Activated naive CD4-positive, alpha-beta T cell (primary cell): ENCODE results near the gene MNT.

ENCODE experiments used
- DNase-seq, 4 experiments: peaks; one replicate each; lab custom pipeline; 2025; lab: John Stamatoyannopoulos, UW

The MNT gene

GRCh38 chr17:2415081-2415480 lies 14.2 kb upstream of the MNT start:
- no peak for DNase-seq

GRCh38 chr17:2414446-2415064 lies 13.7 kb upstream of the MNT start:
- no peak for DNase-seq

DNA sequence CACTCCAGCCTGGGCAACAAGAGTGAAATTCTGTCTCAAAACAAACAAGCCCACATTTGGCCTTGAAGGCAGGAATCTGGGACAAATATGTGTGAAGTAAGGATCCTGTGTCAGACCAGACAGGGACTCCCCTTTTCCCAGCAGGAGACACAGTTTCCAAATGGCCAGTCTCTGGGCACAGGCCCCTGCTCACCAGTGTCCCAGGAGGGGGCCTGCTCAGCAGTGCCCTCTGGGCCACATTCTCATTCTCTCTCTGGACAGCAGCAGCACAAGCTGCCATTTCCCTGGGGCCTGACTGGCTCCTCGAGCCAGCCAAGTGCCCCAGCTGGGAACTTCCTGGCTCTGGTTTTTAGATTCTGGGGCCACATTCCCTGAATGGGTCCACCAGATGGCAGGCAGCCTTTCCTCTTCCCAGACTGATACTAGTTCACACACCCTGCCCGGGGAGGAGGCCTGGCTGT lies 11.7 kb upstream of the MNT start:
- DNase-seq, result no peak

DNA sequence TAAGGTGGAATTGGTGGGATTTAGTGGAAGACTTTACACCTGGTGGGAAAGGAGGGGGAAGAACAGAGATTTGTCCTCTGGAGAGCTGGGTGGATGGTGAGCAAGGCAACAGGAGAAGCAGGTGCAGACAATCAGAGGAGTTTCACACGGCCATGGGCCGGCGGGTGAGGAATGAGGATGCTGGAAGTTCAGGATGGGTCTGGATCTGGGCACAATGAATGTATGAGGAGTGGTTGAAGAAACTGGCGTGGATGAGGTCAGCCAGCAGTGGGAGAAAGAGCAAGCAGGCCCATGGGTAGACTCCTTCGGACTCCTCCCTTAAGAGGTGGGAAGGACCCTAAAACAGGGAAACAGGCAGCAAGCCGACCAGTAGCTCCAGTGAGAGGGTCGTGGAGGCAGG lies 10.1 kb upstream of the MNT start:
- no peak for DNase-seq

- no peak for DNase-seq
These were observed 6.3 kb upstream of the MNT start for GRCh38 chr17:2406903-2407790.

GRCh38 chr17:2406271-2406902 lies 5.5 kb upstream of the MNT start:
- no peak for DNase-seq

DNA sequence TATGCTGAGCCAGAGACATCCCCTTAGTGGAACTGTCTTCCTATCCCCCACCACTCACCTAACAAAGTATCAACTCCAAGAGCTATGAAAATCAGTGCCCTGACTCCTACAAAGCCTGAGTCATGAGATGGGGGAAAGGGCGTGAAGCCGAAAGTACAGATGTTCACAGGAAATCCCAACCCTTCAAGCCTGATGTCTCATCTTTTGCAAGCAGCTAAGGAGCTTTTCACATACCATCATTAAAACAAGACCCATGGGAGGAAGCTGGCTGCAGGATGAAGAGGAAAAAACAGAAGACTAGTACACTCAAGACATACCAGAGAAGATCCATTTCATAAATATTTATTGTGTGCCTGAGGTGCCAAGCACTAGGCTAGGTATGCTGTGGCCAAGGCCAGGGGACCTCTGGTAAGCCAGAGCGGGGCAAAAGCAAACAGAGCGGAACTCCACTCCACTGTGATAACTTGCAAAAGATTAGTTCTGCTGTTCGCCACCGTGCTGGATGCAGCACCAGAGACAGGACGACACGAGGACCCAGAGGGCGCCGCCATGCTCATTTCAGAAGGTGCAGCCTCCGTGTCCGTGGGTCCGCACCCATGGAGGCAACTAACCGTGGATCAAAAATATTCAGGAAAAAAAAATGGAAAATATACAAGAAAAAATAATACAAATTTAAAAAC lies 4.5 kb upstream of the MNT start:
- DNase-seq, result no peak

- no peak for DNase-seq
These were observed 2.2 kb upstream of the MNT start for GRCh38 chr17:2403044-2403443.

DNA sequence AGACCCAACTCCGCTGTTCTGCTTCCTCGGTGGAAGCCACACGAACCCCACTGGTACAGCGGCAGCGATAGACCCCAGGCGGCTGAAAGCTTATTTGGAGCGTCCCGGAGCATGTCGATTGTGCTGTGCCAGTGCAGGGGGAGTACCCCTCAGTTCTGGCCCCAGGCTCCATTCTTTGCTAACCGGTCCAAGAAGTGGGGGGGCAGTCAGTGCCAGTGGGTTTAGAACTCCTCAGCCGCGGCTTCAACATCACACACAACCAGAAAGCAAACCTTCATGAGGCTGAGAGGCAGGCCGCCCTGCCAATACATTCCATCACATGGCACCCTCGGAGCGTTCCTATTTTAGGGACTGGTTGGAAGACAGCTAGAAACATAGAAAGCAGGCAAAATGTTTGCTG lies 1.7 kb upstream of the MNT start:
- no peak for DNase-seq

DNA sequence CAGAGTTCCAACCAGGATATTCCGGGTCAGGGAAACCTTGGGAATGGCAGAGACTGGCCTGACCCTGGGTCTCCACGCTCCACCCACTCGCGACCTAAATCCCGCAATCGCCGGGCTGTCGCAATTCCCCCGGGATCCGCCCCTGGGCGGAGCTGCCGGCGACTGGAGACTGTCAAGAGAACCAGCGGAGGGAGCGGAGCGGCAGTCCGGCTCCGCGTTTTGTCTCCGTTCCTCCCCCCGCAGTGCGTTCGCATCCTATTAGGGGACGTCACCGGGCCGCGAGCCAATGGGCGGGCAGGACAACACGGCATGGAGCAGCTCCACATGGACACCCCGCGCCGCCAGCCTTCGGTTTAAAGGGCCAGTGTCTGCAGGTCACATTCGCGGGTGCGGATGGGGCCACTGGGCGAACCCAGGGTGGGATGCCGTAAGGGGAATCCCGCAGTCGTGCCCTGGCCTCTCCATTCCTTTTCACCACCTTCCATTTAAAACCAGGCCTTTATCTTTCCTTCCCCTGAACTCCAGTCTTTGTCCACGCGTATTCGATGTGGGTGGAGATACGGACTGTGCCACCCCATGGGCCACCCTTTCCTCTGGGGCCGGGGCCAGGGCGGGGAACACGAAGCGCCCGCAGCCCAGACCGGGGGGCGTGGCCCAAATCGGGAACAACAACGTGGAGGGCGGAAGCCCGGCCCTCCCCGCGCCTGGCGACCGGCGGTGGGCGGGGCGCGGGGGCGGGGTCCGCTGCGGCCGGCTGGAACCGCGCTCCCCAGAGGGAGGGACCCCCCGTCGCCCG lies 764 bp upstream of the MNT start:
- DNase-seq, result peak; percentile 95 to 99 (median 97)

DNA sequence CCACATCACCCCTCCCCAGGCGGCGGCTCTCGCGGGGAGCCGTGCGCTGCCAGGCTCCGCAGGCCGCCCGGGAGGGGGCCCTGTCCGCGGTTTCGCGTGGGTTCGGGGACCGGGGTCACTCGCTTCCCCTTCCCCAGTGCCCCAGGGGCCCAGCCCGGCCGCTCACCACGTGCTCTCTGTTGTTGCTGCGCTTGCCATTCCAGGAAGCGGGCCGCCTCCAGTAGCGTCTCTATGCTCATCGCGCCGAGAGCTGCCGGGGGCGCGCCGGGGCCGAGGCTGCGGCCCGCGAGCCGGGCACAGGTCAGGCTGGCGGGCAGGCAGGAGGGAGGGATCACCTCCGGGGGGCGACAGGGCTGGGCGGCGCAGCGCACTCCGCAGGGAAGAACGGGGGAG lies 390 bp downstream of the MNT start:
- DNase-seq, result peak; percentile 28 to 46 (median 36)

DNA sequence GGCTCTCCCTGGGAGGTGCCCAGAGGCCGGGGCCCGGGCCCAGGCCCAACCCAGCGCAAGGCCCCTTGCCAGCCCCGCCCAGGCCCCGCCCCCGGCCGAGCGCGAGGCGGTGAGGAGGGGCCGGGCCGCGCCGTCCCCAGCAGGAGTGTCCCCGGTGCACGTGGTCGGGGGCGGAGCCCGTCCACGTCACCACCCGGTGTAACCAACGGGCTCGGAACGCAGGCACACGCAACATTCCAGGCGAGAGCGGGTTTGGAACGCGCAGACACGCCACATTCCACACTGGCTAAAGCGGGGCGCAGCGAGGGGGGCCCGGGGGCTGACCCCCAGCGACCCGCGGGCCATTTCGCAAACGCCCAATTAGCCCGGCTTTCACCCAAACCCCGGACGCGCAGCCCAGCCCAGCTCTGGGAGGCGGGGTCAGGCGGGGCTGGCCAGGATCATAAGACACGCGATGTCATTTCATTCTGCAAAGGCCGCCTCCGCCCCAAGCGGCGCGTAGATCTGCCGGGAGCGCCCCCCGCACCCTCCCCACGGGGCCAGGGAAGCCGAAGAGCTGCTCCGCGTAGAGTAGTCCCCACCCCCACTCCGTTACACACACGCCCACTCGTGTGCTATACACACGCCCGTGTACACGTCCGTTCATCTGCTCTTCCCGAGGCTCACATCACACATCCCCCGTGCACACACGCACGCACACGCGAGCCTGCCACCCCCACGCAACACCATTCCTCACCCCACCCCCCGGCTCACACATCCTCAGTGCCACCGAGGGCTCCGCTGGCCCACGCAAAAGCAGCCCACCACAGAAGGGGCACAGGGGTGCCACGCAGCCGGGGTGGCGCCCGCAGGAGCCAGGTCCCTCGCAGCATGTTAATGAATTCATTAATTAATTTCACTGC lies 1.0 kb downstream of the MNT start:
- peak; percentile 76 to 89 (median 82) for DNase-seq

DNA sequence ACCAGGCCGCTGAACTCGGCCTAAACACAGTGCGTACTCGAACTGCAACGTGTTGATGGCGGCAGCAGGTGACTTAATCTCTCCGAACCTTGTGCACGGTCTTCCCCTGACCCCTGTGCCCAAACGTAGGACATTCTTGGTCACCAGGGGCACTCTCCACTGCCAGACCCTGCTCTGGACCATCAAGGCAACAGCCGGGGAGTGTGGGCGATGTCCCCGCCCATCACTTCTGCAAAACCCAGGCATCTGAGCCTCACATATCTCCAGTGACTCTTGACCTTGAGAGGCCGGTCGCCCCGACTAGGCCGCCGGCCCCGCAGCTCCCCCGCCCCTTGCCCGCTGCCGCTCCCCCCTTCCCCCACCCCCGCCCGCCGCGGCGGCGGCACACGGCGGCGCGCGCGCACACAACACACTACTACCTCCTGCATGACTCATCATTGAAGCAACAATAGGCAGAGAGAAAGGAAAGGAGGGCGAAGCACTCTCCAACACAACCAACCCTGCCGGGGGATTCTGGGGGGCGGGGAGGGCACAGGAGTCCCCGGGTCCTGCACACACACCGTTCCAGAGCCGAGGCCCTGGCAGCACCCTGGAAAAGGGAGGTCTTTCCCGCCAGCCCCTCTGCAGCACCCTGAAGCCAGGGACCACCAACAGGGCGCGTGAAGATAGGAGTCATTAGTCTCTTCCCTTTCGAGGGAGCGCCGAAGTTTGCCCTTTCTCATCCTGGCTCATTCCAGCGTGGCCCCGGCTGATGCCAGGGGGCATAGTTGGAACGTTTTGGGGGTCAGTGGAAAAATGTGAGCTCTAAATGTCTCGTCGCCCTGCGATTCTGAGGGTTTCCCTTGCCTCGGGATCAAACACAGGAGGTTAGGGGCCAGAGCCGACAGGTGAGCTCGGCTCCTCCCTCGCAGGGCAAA lies 1.9 kb downstream of the MNT start:
- peak in 3 of 4 experiments; percentile 24 to 47 (median 35) for DNase-seq

- DNase-seq, result no peak
These were observed 2.7 kb downstream of the MNT start for GRCh38 chr17:2398182-2398581.

GRCh38 chr17:2397247-2398171 lies 3.4 kb downstream of the MNT start:
- no peak for DNase-seq

- peak in 1 of 4 experiments; percentile 38 for DNase-seq
These were observed 4.2 kb downstream of the MNT start for GRCh38 chr17:2396568-2397246.

GRCh38 chr17:2396192-2396567 lies 4.7 kb downstream of the MNT start:
- DNase-seq, result no peak
